ENCODE data around the gene ADD3. TPM values are rescaled to one million over a fixed set of nuclear protein-coding genes. Genes with fewer than 3 reads are reported as not detected.

The ADD3 gene
- total and polyA plus RNA-seq, 4 donors, result 15.4 to 55.9 (median 22.8) TPM

GRCh38 chr10:110032801-110033700 lies 25.3 kb downstream of the ADD3 start (continued):
- no peak for TF ChIP-seq REST (IDR thresholded peaks at IDR 0.05)

- Histone ChIP-seq H3K4me1 (ENCODE audit: control insufficient read depth in 4 of 4, insufficient read depth in 4 of 4, low read length in 3 of 4) (peaks cover 0 to 21% (median 13%) of the 10 kb centered on the region in 4 donors), H3K27ac (ENCODE audit: low read depth in 1 of 2, low read length in 2 of 2) (no peak overlapping the region)
- WGBS, result 36% methylated on average over 2 of the region's 2 CpGs
Measured at GRCh38 chr10:110033701-110034235, 26.0 kb downstream of the ADD3 start.

GRCh38 chr10:110034596-110034995 lies 26.8 kb downstream of the ADD3 start:
- no peaks in the 10 kb centered on the region for H3K9me3 ChIP-seq (ENCODE audit: control insufficient read depth in 4 of 4, low read length in 3 of 4)
- no peaks in the 10 kb centered on the region for H3K36me3 ChIP-seq (ENCODE audit: control insufficient read depth in 4 of 4, insufficient read depth in 3 of 4, low read depth in 1 of 4, low read length in 3 of 4)
- peaks cover 0 to 21% (median 13%) of the 10 kb centered on the region in 4 donors for H3K4me1 ChIP-seq (ENCODE audit: control insufficient read depth in 4 of 4, insufficient read depth in 4 of 4, low read length in 3 of 4)
- H3K9ac ChIP-seq (ENCODE audit: low read depth in 1 of 2, low read length in 2 of 2), result no peak overlapping the region
- H3K27ac ChIP-seq (ENCODE audit: low read depth in 1 of 2, low read length in 2 of 2), result no peak overlapping the region
- no peak overlapping the region for H3K4me3 ChIP-seq (ENCODE audit: low read depth in 1 of 3, low read length in 3 of 3)
- 67% methylated on average over 2 of the region's 2 CpGs for WGBS
- no peak for DNase-seq (ENCODE audit: low spot score)
- H3K27me3 ChIP-seq (ENCODE audit: control insufficient read depth in 4 of 4, insufficient read depth in 4 of 4, low read length in 3 of 4), result no peaks in the 10 kb centered on the region
- TF ChIP-seq RAD21 (IDR thresholded peaks at IDR 0.05), result no peak
- TF ChIP-seq RXRA (IDR thresholded peaks at IDR 0.05), result no peak
- no peak for TF ChIP-seq CTCF (IDR thresholded peaks at IDR 0.05; ENCODE audit: low read depth, low read length, missing input control)
- TF ChIP-seq SP1 (IDR thresholded peaks at IDR 0.05), result no peak
- no peak for TF ChIP-seq HNF4G (IDR thresholded peaks at IDR 0.05)
- no peak for TF ChIP-seq NR2F2 (IDR thresholded peaks at IDR 0.05)
- no peak for TF ChIP-seq ZBTB33 (IDR thresholded peaks at IDR 0.05)

More at GRCh38 chr10:110033701-110034235, 26.0 kb downstream of the ADD3 start:
- TF ChIP-seq JUND (IDR thresholded peaks at IDR 0.05), result peak in 1 of 2 donors; percentile 2
- no peak for TF ChIP-seq ATF3 (IDR thresholded peaks at IDR 0.05)
- Histone ChIP-seq H3K9ac (ENCODE audit: low read depth in 1 of 2, low read length in 2 of 2) (no peak overlapping the region), H3K9me3 (ENCODE audit: control insufficient read depth in 4 of 4, low read length in 3 of 4) (no peaks in the 10 kb centered on the region), H3K36me3 (ENCODE audit: control insufficient read depth in 4 of 4, insufficient read depth in 3 of 4, low read depth in 1 of 4, low read length in 3 of 4) (no peaks in the 10 kb centered on the region), H3K4me3 (ENCODE audit: low read depth in 1 of 3, low read length in 3 of 3) (no peak overlapping the region), H3K27me3 (ENCODE audit: control insufficient read depth in 4 of 4, insufficient read depth in 4 of 4, low read length in 3 of 4) (no peaks in the 10 kb centered on the region)
- DNase-seq (ENCODE audit: low spot score), result no peak
